Measurements from ENCODE around the gene CXorf38.

DNA sequence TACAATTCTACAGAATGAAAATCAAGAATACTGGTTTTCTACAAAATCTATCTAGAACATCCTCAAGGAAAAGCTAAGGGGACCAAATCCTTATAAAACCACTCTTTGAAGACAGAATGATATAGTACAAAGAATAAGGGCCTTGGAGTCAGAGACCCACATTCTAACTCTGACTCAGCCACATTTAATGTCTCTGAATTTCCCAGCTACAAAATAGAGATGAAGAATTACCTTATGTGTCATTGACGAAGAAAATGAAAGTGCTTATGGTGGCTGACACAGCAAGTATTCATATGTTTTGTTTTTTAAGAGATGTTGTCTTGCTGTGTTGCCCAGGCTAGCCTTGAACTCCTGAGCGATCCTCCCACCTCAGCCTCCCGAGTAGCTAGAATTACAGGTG lies 35.9 kb upstream of the CXorf38 start:
- no peak for TF ChIP-seq POLR2AphosphoS5 (IDR thresholded peaks at IDR 0.05; ENCODE audit: low read depth, low read length)
- no peak for TF ChIP-seq POLR2A (IDR thresholded peaks at IDR 0.05; ENCODE audit: low read depth, low read length)
- TF ChIP-seq TAF1 (IDR thresholded peaks at IDR 0.05; ENCODE audit: borderline replicate concordance, low read depth, low read length) = no peak
